ENCODE results near the gene CMC1. TPM values are rescaled to one million over a fixed set of nuclear protein-coding genes. Genes with fewer than 3 reads are reported as not detected.

Gene CMC1
- total RNA-seq, 1 donor from 2014 or later: 21.3 TPM

GRCh38 chr3:28226020-28226419, 15.4 kb upstream of the CMC1 start:
- no peak overlapping the region for H3K27ac Mint-ChIP-seq
- no peaks in the 10 kb centered on the region for H3K4me1 Mint-ChIP-seq
- no peak overlapping the region for H3K4me3 Mint-ChIP-seq
- no peaks in the 10 kb centered on the region for H3K36me3 Mint-ChIP-seq (ENCODE audit: low read depth)
- no peak for DNase-seq
- peaks cover 3% of the 10 kb centered on the region for H3K9me3 Mint-ChIP-seq
- H3K27me3 Mint-ChIP-seq: peaks cover 2% of the 10 kb centered on the region
- intact Hi-C loops (cut with micrococcal nuclease): no loop called here

GRCh38 chr3:28228623-28229022, 12.8 kb upstream of the CMC1 start:
- Mint-ChIP-seq H3K36me3 (ENCODE audit: low read depth) (no peaks in the 10 kb centered on the region), H3K27me3 (peaks cover 2% of the 10 kb centered on the region), H3K27ac (no peak overlapping the region), H3K4me1 (no peaks in the 10 kb centered on the region), H3K9me3 (peaks cover 7% of the 10 kb centered on the region), H3K4me3 (no peak overlapping the region)
- DNase-seq: no peak
- intact Hi-C loops (cut with micrococcal nuclease): no loop called here

GRCh38 chr3:28232659-28233058, 8.8 kb upstream of the CMC1 start:
- no peak for DNase-seq
- Mint-ChIP-seq H3K36me3 (ENCODE audit: low read depth) (no peaks in the 10 kb centered on the region), H3K4me3 (no peak overlapping the region), H3K9me3 (peaks cover 3% of the 10 kb centered on the region), H3K4me1 (no peaks in the 10 kb centered on the region), H3K27ac (no peak overlapping the region), H3K27me3 (no peaks in the 10 kb centered on the region)
- intact Hi-C loops (cut with micrococcal nuclease): no loop called here

DNA sequence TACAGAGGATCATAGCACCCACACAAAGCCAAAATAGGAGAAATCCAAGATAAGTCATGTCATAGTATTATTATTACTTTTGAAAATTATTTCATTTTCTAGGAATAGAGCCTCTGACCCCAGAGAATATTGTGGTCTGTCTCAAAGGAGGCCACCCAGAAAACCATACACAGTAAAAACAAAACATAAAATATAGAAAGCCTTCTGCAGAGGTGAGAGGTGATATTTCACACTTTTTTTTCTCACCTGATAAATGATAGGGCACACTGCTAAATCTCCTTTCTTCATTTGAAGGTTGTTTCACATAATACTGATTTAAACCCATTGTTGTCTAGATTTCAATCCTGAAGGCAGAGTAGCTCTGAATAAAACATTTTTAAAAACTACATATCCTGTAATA, 7.0 kb upstream of the CMC1 start:
- Mint-ChIP-seq H3K4me3 (no peak overlapping the region), H3K9me3 (peaks cover 3% of the 10 kb centered on the region), H3K27me3 (no peaks in the 10 kb centered on the region), H3K27ac (no peak overlapping the region), H3K36me3 (ENCODE audit: low read depth) (no peaks in the 10 kb centered on the region), H3K4me1 (no peaks in the 10 kb centered on the region)
- no peak for DNase-seq
- intact Hi-C loops (cut with micrococcal nuclease): no loop called here

DNA sequence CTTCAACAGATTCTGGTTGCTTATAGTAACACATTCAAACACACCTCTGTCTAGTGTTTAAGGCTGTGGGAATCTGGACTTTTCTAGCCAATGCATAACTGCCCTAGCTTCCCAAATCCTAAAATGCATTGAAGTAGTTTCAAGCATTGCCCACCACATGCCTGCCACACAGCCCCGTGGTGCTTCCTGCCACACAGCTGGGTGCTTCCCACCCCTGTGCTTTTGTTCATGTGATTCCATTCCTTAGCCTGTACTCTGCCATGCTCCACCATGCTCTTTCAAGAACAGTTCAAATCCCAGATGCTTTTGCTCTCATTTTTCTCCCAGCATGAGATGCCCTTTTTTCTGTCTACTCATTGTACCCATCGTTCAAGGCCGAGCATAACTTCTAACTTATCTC, 2.3 kb upstream of the CMC1 start:
- Mint-ChIP-seq H3K27me3 (no peaks in the 10 kb centered on the region), H3K36me3 (ENCODE audit: low read depth) (peaks cover 13% of the 10 kb centered on the region), H3K4me1 (peaks cover 27% of the 10 kb centered on the region), H3K4me3 (no peak overlapping the region), H3K9me3 (no peaks in the 10 kb centered on the region), H3K27ac (no peak overlapping the region)
- DNase-seq: no peak
- intact Hi-C loops (cut with micrococcal nuclease): no loop called here

DNA sequence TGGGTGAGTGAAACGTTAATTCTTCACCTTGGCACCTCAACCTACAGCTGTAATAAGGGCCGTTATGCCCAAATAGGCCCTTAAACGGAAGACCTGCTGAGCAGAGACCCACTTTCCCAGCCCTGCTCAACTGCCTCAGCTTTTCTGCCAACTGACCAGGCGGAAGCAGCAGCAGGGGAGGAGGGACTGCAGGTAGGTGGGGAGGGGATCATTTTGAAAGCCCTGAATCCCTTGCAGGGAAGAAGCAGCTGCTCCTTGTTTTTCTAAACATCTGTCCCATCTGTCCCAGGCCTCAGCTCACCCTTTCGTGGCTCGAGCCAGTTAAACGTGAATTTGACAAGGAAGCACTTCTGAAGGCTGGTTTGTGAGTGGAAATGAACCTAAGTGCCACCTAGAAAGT, 978 bp upstream of the CMC1 start:
- Mint-ChIP-seq H3K27me3 (no peaks in the 10 kb centered on the region), H3K36me3 (ENCODE audit: low read depth) (peaks cover 18% of the 10 kb centered on the region), H3K9me3 (no peaks in the 10 kb centered on the region), H3K27ac (no peak overlapping the region), H3K4me3 (peak overlapping the region; percentile 94), H3K4me1 (peaks cover 31% of the 10 kb centered on the region)
- no peak for DNase-seq
- intact Hi-C loops (cut with micrococcal nuclease): loop anchor here (2.0 to 5.0 kb wide), 5 partner anchors 47 to 758 kb away; partner anchors contain the start of gene SLC4A7

DNA sequence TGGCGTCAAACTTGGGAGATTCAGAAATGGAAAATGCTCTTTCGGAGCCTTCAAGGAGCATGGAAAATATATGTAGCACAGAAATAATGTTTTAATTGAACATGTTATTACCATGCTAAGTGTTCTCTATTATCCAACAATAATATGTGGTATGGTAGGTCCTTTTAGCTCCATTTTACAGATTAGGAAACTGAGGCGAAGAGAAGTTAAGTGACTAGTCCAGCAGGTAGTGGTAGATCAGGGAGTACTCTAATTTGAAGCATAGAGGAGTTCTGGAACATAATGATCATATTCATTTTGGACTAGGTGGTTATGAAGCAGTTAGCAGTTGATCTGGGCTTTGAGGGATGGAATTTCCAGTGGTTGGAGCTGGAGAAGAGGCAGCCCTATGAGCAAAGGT, 1.1 kb downstream of the CMC1 start:
- intact Hi-C loops (cut with micrococcal nuclease): loop anchor here (5.0 kb wide), 2 partner anchors 45 to 760 kb away; partner anchors contain the start of gene SLC4A7
- Mint-ChIP-seq H3K27ac (peak overlapping the region; percentile 93), H3K9me3 (no peaks in the 10 kb centered on the region), H3K27me3 (no peaks in the 10 kb centered on the region), H3K36me3 (ENCODE audit: low read depth) (peaks cover 19% of the 10 kb centered on the region), H3K4me3 (peak overlapping the region; percentile 94), H3K4me1 (peaks cover 37% of the 10 kb centered on the region)
- DNase-seq: no peak

- peak overlapping the region; percentile 10 for H3K4me3 Mint-ChIP-seq
These were observed 2.1 kb downstream of the CMC1 start for GRCh38 chr3:28243424-28244106.

GRCh38 chr3:28244491-28244890, 3.1 kb downstream of the CMC1 start:
- Mint-ChIP-seq H3K27ac (no peak overlapping the region), H3K4me3 (no peak overlapping the region), H3K36me3 (ENCODE audit: low read depth) (peaks cover 19% of the 10 kb centered on the region), H3K9me3 (no peaks in the 10 kb centered on the region), H3K27me3 (no peaks in the 10 kb centered on the region), H3K4me1 (peaks cover 43% of the 10 kb centered on the region)
- no peak for DNase-seq
- intact Hi-C loops (cut with micrococcal nuclease): loop anchor here (5.0 kb wide), 2 partner anchors 43 to 762 kb away; partner anchors contain the start of gene SLC4A7

More at GRCh38 chr3:28243424-28244106, 2.1 kb downstream of the CMC1 start:
- intact Hi-C loops (cut with micrococcal nuclease): loop anchor here (5.0 kb wide), 2 partner anchors 44 to 761 kb away; partner anchors contain the start of gene SLC4A7
- DNase-seq: no peak
- no peak overlapping the region for H3K27ac Mint-ChIP-seq
- H3K27me3 Mint-ChIP-seq: no peaks in the 10 kb centered on the region
- peaks cover 39% of the 10 kb centered on the region for H3K4me1 Mint-ChIP-seq
- no peaks in the 10 kb centered on the region for H3K9me3 Mint-ChIP-seq
- H3K36me3 Mint-ChIP-seq (ENCODE audit: low read depth): peaks cover 19% of the 10 kb centered on the region

DNA sequence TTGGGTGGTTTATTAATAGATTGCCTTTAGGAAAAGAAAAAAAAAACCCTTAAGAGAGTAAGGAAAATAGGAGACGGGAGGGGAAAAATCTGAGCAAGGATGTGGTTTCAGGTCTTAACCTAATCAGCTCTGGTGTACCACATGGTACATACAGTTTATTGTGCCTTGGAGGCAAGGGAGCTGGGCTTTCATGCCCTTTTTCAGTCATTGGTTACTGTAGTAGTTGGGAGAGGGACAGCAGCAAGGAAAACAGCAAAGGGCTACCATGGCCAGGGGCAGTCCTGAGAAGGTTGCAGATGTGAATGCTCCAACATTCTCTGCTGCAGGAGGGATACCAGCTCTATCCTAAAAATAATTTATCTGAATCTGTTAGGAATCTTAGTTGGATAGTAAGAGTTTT, 5.9 kb downstream of the CMC1 start:
- DNase-seq: no peak
- Mint-ChIP-seq H3K4me1 (peaks cover 45% of the 10 kb centered on the region), H3K27ac (no peak overlapping the region), H3K9me3 (no peaks in the 10 kb centered on the region), H3K4me3 (no peak overlapping the region), H3K36me3 (ENCODE audit: low read depth) (peaks cover 13% of the 10 kb centered on the region), H3K27me3 (no peaks in the 10 kb centered on the region)
- intact Hi-C loops (cut with micrococcal nuclease): loop anchor here (5.0 kb wide), 1 partner anchor 195 kb away; no protein-coding TSS in a partner anchor

GRCh38 chr3:28250999-28251398, 9.6 kb downstream of the CMC1 start:
- intact Hi-C loops (cut with micrococcal nuclease): no loop called here
- no peak for DNase-seq
- H3K27ac Mint-ChIP-seq: no peak overlapping the region
- H3K36me3 Mint-ChIP-seq (ENCODE audit: low read depth): peaks cover 6% of the 10 kb centered on the region
- no peak overlapping the region for H3K4me3 Mint-ChIP-seq
- H3K27me3 Mint-ChIP-seq: no peaks in the 10 kb centered on the region
- H3K4me1 Mint-ChIP-seq: peaks cover 30% of the 10 kb centered on the region
- H3K9me3 Mint-ChIP-seq: no peaks in the 10 kb centered on the region

DNA sequence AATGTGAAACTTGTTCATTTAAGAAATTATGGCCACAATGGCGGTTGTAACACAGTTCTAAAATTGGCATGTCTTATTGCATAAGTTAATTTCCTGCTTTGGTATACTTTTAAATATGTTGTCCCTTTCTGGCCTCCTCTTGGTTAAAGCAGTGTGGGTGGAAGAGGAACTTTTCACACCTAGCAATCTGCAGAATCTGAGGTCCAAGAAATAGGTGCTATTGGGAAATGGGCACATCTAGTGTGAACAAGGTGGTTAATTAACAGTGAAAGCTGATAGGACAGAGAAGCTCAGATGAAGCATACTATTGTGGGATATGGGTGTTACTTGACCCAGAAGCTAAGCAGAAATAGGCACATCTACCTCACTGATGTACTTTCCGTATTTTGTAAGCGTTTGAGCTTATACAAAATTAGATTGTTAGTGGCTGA, 10.6 kb downstream of the CMC1 start:
- intact Hi-C loops (cut with micrococcal nuclease): no loop called here
- Mint-ChIP-seq H3K9me3 (no peaks in the 10 kb centered on the region), H3K36me3 (ENCODE audit: low read depth) (peaks cover 6% of the 10 kb centered on the region), H3K27me3 (no peaks in the 10 kb centered on the region), H3K4me3 (no peak overlapping the region), H3K4me1 (peaks cover 29% of the 10 kb centered on the region), H3K27ac (no peak overlapping the region)
- DNase-seq: peak; percentile 3

- Mint-ChIP-seq H3K9me3 (no peaks in the 10 kb centered on the region), H3K27me3 (no peaks in the 10 kb centered on the region), H3K4me3 (no peak overlapping the region), H3K4me1 (peaks cover 22% of the 10 kb centered on the region), H3K27ac (no peak overlapping the region), H3K36me3 (ENCODE audit: low read depth) (peaks cover 6% of the 10 kb centered on the region)
- no peak for DNase-seq
- intact Hi-C loops (cut with micrococcal nuclease): no loop called here
These were observed 11.8 kb downstream of the CMC1 start for GRCh38 chr3:28253040-28253715.

GRCh38 chr3:28262001-28262400, 20.6 kb downstream of the CMC1 start:
- H3K36me3 Mint-ChIP-seq (ENCODE audit: low read depth): peaks cover 16% of the 10 kb centered on the region
- H3K4me1 Mint-ChIP-seq: no peaks in the 10 kb centered on the region
- no peak overlapping the region for H3K4me3 Mint-ChIP-seq
- H3K27ac Mint-ChIP-seq: no peak overlapping the region
- intact Hi-C loops (cut with micrococcal nuclease): no loop called here
- H3K27me3 Mint-ChIP-seq: no peaks in the 10 kb centered on the region
- no peaks in the 10 kb centered on the region for H3K9me3 Mint-ChIP-seq
- no peak for DNase-seq
